Uterus (tissue), 4 donors: ENCODE measurements around the gene MYO16. TPM values are rescaled to one million over a fixed set of nuclear protein-coding genes. Genes with fewer than 3 reads are reported as not detected.
"Not testable (repeated sequence)": the region's sequence is repeated elsewhere in the genome, so short reads cannot be mapped to it uniquely, and the experiment has no call there.

Source experiments
- DNase-seq, 2 donors: peaks; one replicate each; pipeline ENCODE4 v3.0.0-alpha.2; 2019 to 2020
- H3K27ac ChIP-seq, 2 donors: fragments of 200-600 bp; sonication (generic); 1 replicate in 1 of 2; 2 replicates in 1 of 2; pipeline ENCODE4 v1.5.1; 2016 to 2018
- H3K27me3 ChIP-seq, 2 donors: fragments of 200-600 bp; sonication (generic); one replicate each; pipeline ENCODE4 v1.5.1; 2018 to 2019; ENCODE audit warnings: control low read depth in 1 of 2
- H3K36me3 ChIP-seq, 2 donors: fragments of 200-600 bp; sonication (generic); one replicate each; pipeline ENCODE4 v1.5.1; 2019; ENCODE audit warnings: control low read depth in 1 of 2
- H3K4me1 ChIP-seq, 2 donors: fragments of 200-600 bp; sonication (generic); one replicate each; pipeline ENCODE4 v1.5.1; 2018 to 2019; ENCODE audit warnings: control low read depth in 1 of 2
- H3K4me3 ChIP-seq, 2 donors: fragments of 200-600 bp; sonication (generic); 1 replicate in 1 of 2; 2 replicates in 1 of 2; pipeline ENCODE4 v1.5.1; 2018 to 2019; ENCODE audit warnings: mild to moderate bottlenecking in 1 of 2
- H3K9me3 ChIP-seq, 2 donors: fragments of 200-600 bp; sonication (generic); one replicate each; pipeline ENCODE4 v1.5.1; 2019; ENCODE audit warnings: control low read depth in 1 of 2
- CTCF ChIP-seq, 4 experiments: fragments of 200-600 bp in 2 of 4; fragments of 450-650 bp in 2 of 4; sonication (generic) in 2 of 4; IDR thresholded peaks; one replicate each; pipeline ENCODE4 v1.5.1; 2016 to 2019; ENCODE audit warnings: antibody characterized with exemption in 4 of 4, mild to moderate bottlenecking in 2 of 4, moderate library complexity in 1 of 4
- POLR2A ChIP-seq, 2 donors: fragments of 450-650 bp; IDR thresholded peaks; one replicate each; pipeline ENCODE4 v1.6.1; 2016; ENCODE audit warnings: antibody characterized with exemption in 2 of 2, mild to moderate bottlenecking in 1 of 2, moderate library complexity in 1 of 2
- intact Hi-C: fragments of 100-400 bp; cut with DNase I; formaldehyde crosslinking; loops from one replicate; pipeline ENCODE4 v1.15.1; 2023; ENCODE audit warnings: low total_unique reads
- total RNA-seq, 4 donors: library from RNA; depleted of rRNA in 3 of 4; stranded (reverse); fragments of >200 nt in 3 of 4; gene quantifications; one replicate each; pipeline versions ENCODE4 v1.1.0 to v1.2.4, GENCODE V29; 2014 to 2023
- donor health status: DM: yes; HTN: yes; CAD: no.

Gene MYO16
- total RNA-seq, 4 donors from 2014 or later, result 0.35 to 0.88 TPM; not detected in 2

GRCh38 chr13:109214393-109214792 is 585.0 kb downstream of the MYO16 start:
- Histone ChIP-seq H3K27me3 (no peaks in the 10 kb centered on the region), H3K27ac (no peak overlapping the region), H3K4me1 (no peaks in the 10 kb centered on the region), H3K36me3 (no peaks in the 10 kb centered on the region), H3K4me3 (no peak overlapping the region), H3K9me3 (no peaks in the 10 kb centered on the region)
- DNase-seq, result no peak
- intact Hi-C loops, result no loop called here
- TF ChIP-seq CTCF (IDR thresholded peaks at IDR 0.05), result no peak
- TF ChIP-seq POLR2A (IDR thresholded peaks at IDR 0.05), result no peak

DNA sequence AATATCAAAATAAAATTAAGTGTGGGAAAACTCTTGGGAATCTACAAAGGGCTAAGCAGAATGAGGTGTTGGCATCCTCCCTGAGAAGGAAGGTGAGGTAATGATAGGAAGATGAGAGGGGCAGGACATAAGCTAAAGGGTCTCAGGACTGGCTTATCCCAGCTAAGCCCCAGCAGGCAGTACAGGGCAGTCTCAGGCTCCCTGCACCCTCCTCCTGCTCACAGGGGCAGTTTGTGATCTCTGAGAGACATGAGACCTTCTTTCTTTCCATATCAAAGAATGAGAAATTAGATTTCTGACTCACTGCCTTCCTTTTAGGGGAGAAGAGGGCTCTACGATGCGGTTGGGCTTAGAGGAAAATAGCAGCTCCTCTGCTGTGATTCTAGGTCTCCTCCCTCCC is 586.0 kb downstream of the MYO16 start:
- H3K4me1 ChIP-seq, result no peaks in the 10 kb centered on the region
- no peak for DNase-seq
- no peaks in the 10 kb centered on the region for H3K9me3 ChIP-seq
- intact Hi-C loops, result no loop called here
- H3K36me3 ChIP-seq, result no peaks in the 10 kb centered on the region
- no peaks in the 10 kb centered on the region for H3K27me3 ChIP-seq
- H3K4me3 ChIP-seq, result no peak overlapping the region
- H3K27ac ChIP-seq, result no peak overlapping the region
- no peak for TF ChIP-seq CTCF (IDR thresholded peaks at IDR 0.05)
- no peak for TF ChIP-seq POLR2A (IDR thresholded peaks at IDR 0.05)

DNA sequence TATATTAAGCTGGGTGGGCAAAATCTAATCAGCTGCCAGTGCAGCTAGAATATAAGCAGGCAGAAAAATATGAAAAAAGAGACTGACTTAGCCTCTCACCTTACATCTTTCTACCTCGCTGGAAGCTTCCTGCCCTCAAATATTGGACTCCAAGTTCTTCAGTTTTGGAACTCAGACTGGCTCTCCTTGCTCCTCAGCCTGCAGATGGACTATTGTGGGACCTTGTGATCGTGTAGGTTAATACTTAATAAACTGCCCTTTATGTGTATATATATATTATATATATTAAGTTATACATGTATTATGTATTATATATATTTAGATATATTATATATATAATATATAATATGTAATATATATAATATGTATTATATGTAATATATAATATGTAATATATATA is 588.1 kb downstream of the MYO16 start:
- H3K36me3 ChIP-seq, H3K9me3 ChIP-seq, H3K27ac ChIP-seq, H3K27me3 ChIP-seq, intact Hi-C loops, DNase-seq, H3K4me1 ChIP-seq, H3K4me3 ChIP-seq: not testable (repeated sequence)

GRCh38 chr13:109220631-109221030 is 591.2 kb downstream of the MYO16 start:
- Histone ChIP-seq H3K27ac (no peak overlapping the region), H3K9me3 (no peaks in the 10 kb centered on the region), H3K4me1 (no peaks in the 10 kb centered on the region), H3K4me3 (no peak overlapping the region), H3K36me3 (no peaks in the 10 kb centered on the region), H3K27me3 (no peaks in the 10 kb centered on the region)
- TF ChIP-seq POLR2A (IDR thresholded peaks at IDR 0.05) (no peak), CTCF (IDR thresholded peaks at IDR 0.05) (no peak)
- intact Hi-C loops, result no loop called here
- no peak for DNase-seq

GRCh38 chr13:109224033-109224432 is 594.6 kb downstream of the MYO16 start:
- H3K27me3 ChIP-seq, result no peaks in the 10 kb centered on the region
- no peaks in the 10 kb centered on the region for H3K36me3 ChIP-seq
- TF ChIP-seq CTCF (IDR thresholded peaks at IDR 0.05), result no peak
- TF ChIP-seq POLR2A (IDR thresholded peaks at IDR 0.05), result no peak
- H3K9me3 ChIP-seq, result no peaks in the 10 kb centered on the region
- no peaks in the 10 kb centered on the region for H3K4me1 ChIP-seq
- DNase-seq, result no peak
- H3K27ac ChIP-seq, result no peak overlapping the region
- H3K4me3 ChIP-seq, result no peak overlapping the region
- intact Hi-C loops, result no loop called here

GRCh38 chr13:109226631-109227030 is 597.2 kb downstream of the MYO16 start:
- no peak for DNase-seq
- no peaks in the 10 kb centered on the region for H3K27me3 ChIP-seq
- H3K9me3 ChIP-seq, result no peaks in the 10 kb centered on the region
- H3K36me3 ChIP-seq, result no peaks in the 10 kb centered on the region
- no peak overlapping the region for H3K27ac ChIP-seq
- no peak overlapping the region for H3K4me3 ChIP-seq
- no peaks in the 10 kb centered on the region for H3K4me1 ChIP-seq
- intact Hi-C loops, result no loop called here
- no peak for TF ChIP-seq CTCF (IDR thresholded peaks at IDR 0.05)
- no peak for TF ChIP-seq POLR2A (IDR thresholded peaks at IDR 0.05)
